K562 (cell line): ENCODE data around the gene RHOF. TPM values are rescaled to one million over a fixed set of nuclear protein-coding genes. Genes with fewer than 3 reads are reported as not detected.

Experiments used
- CBX8 ChIP-seq: fragments of 200-600 bp; sonication (generic); IDR thresholded peaks from 2 replicates; pipeline ENCODE4 v1.6.1; 2012; ENCODE audit warnings: borderline replicate concordance, mixed run types, low read depth, mild to moderate bottlenecking, moderate library complexity, mixed read lengths, low read length, control low read depth, inconsistent platforms; ENCODE audit not compliant: poor library complexity, severe bottlenecking; ENCODE audit errors: extremely low read depth
- FOXP4 ChIP-seq: sonication (generic); formaldehyde crosslinking; IDR thresholded peaks from 2 replicates; pipeline ENCODE4 v1.8.0; 2022; ENCODE audit warnings: mild to moderate bottlenecking, missing genetic modification reagents, borderline replicate concordance
- GATAD2A ChIP-seq: fragments of 450-650 bp; IDR thresholded peaks from 2 replicates; pipeline ENCODE4 v1.6.1; 2017
- KDM2B ChIP-seq: fragments of 250-450 bp; sonication (Bioruptor Pico); IDR thresholded peaks from 2 replicates; pipeline ENCODE4 v1.8.0; 2021; ENCODE audit warnings: mild to moderate bottlenecking, moderate library complexity
- MTF1 ChIP-seq: fragments of 250-450 bp; sonication (Bioruptor Pico); IDR thresholded peaks from 2 replicates; pipeline ENCODE4 v1.9.0; 2021; ENCODE audit warnings: moderate library complexity, mild to moderate bottlenecking, inconsistent platforms, borderline replicate concordance
- SMAD1 ChIP-seq: fragments of 150-350 bp; IDR thresholded peaks from 2 replicates; pipeline ENCODE4 v1.6.1; 2014; ENCODE audit warnings: low read length, low read depth; ENCODE audit not compliant: partially characterized antibody
- ZHX1 ChIP-seq: fragments of 150-350 bp; conservative IDR thresholded peaks from 2 replicates; pipeline ENCODE4 v1.6.1; 2014; ENCODE audit warnings: low read length
- ZNF318 ChIP-seq, 2 experiments: fragments of 450-650 bp; IDR thresholded peaks; 2 replicates each; pipeline ENCODE4 v1.6.1; 2016; ENCODE audit warnings: mild to moderate bottlenecking in 2 of 2, borderline replicate concordance in 1 of 2, low read depth in 1 of 2, moderate library complexity in 1 of 2
- ZNF551 ChIP-seq: fragments of 250-450 bp; sonication (Bioruptor Pico); IDR thresholded peaks from 2 replicates; pipeline ENCODE4 v1.5.0; 2021; ENCODE audit warnings: mild to moderate bottlenecking, moderate library complexity
- ZNF695 ChIP-seq: fragments of 450-650 bp; formaldehyde crosslinking; IDR thresholded peaks from 2 replicates; pipeline ENCODE4 v1.4.0; 2020; ENCODE audit warnings: mild to moderate bottlenecking, moderate library complexity
- polyA plus RNA-seq, 8 experiments: library from polyadenylated mRNA; depleted of rRNA in 4 of 8; stranded (reverse) in 5 of 8; unstranded in 3 of 8; fragments of >200 nt; fragmentation: Nextera tagmentation in 2 of 8; fragmentation: Illumina TruSeq in 1 of 8; extraction: Ambion mirVana in 2 of 8; extraction: Trizol in 1 of 8; gene quantifications; 2 replicates each; pipeline versions ENCODE4 v1.2.1 to v1.2.3, GENCODE V29; 2011 to 2014; ENCODE audit warnings: inconsistent platforms in 1 of 8, missing spikeins in 1 of 8
- total RNA-seq, 7 experiments: library from RNA; depleted of rRNA in 6 of 7; stranded (reverse); fragments of >200 nt in 6 of 7; fragmentation: Illumina TruSeq in 2 of 7; extraction: Trizol in 2 of 7; gene quantifications; 2 replicates each; pipeline versions ENCODE4 v1.2.1 to v1.2.3, GENCODE V29; 2011 to 2021; ENCODE audit warnings: low replicate concordance in 1 of 7
- TF ChIP-seq, protein P1 (sequence below): fragments of 450-650 bp; formaldehyde crosslinking; IDR thresholded peaks from 2 replicates; pipeline ENCODE4 v1.4.0; 2022; ENCODE audit warnings: missing genetic modification characterization

Gene RHOF
- total and polyA plus RNA-seq, 9 of the 15 experiments (the other 6 are each of a cell fraction or from before 2014, with no cell fraction given), result 0.13 to 10.1 (median 4.0) TPM

GRCh38 chr12:121796855-121797751 lies 3.6 kb upstream of the RHOF start (continued):
- TF ChIP-seq, protein P1, sequence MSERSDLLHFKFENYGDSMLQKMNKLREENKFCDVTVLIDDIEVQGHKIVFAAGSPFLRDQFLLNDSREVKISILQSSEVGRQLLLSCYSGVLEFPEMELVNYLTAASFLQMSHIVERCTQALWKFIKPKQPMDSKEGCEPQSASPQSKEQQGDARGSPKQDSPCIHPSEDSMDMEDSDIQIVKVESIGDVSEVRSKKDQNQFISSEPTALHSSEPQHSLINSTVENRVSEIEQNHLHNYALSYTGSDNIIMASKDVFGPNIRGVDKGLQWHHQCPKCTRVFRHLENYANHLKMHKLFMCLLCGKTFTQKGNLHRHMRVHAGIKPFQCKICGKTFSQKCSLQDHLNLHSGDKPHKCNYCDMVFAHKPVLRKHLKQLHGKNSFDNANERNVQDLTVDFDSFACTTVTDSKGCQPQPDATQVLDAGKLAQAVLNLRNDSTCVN, result 0 out of 2 replicates have a peak, but pooled peaks have one; percentile 73
- TF ChIP-seq FOXP4 (CRISPR knock-in tag), result no peak
- TF ChIP-seq MTF1 (CRISPR knock-in tag), result no peak
- TF ChIP-seq ZNF695 (CRISPR knock-in tag), result no peak
- no peak for TF ChIP-seq CBX8
- no peak for TF ChIP-seq ZHX1
- no peak for TF ChIP-seq ZNF318 (IDR thresholded peaks at IDR 0.05; ENCODE audit: borderline replicate concordance in 1 of 2, low read depth in 1 of 2)
- no peak; the same call in 1 of the 2 replicates for TF ChIP-seq GATAD2A
- TF ChIP-seq SMAD1, result no peak
- TF ChIP-seq ZNF551 (CRISPR knock-in tag), result no peak
- TF ChIP-seq KDM2B (CRISPR knock-in tag), result no peak
